H1 (cell line): ENCODE results near the gene TGFBRAP1. TPM values are rescaled to one million over a fixed set of nuclear protein-coding genes. Genes with fewer than 3 reads are reported as not detected.

Source experiments
- polyA plus RNA-seq, 7 experiments: library from polyadenylated mRNA; depleted of rRNA in 3 of 7; stranded (reverse) in 5 of 7; unstranded in 2 of 7; fragments of >200 nt in 5 of 7; fragments of 200-250 nt in 2 of 7; gene quantifications; 1 replicate in 5 of 7; 2 replicates in 1 of 7; 4 replicates in 1 of 7; pipeline versions ENCODE4 v1.2.1 to v1.2.3, GENCODE V29; 2011 to 2013; ENCODE audit warnings: missing spikeins in 2 of 7, mixed read lengths in 2 of 7
- total RNA-seq: library from RNA; stranded (reverse); fragmentation: NEBNext Ultra II Directional; extraction: Animal tissue kit (Norgen Biotek cat#: 25700); gene quantifications from 2 replicates; pipeline ENCODE4 v1.2.1, GENCODE V29; 2021
- TF ChIP-seq, protein P1 (sequence below): fragments of 300-600 bp; sonication (generic); IDR thresholded peaks from 2 replicates; pipeline ENCODE4 v1.7.1; 2012; ENCODE audit warnings: low read length, moderate library complexity, mild to moderate bottlenecking, inconsistent platforms; ENCODE audit not compliant: insufficient replicate concordance

Gene TGFBRAP1
- total and polyA plus RNA-seq, 2 of the 8 experiments (the other 6 are each of a cell fraction or from before 2014, with no cell fraction given) = 11.2 to 20.2 TPM

DNA sequence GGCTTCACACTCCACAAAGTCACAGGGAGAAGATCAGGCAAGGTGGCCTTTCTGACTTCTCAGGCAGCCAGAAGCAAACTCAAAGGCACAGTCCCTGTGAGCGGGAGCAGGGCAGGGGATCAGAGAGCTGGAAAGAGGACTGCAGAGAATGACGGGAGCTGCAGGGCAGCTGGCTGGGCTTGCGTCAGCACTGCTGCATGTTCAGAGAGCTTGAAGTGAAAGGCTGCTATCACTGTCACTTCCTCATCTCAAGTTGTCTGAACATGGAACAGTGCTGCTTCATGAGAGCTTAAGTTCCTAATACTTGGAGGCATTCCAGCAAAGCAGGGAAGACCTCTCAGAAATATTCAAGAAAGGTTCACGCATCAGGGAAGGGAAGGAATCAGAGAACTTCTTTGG, 20.4 kb downstream of the TGFBRAP1 start (continued):
- TF ChIP-seq, protein P1, sequence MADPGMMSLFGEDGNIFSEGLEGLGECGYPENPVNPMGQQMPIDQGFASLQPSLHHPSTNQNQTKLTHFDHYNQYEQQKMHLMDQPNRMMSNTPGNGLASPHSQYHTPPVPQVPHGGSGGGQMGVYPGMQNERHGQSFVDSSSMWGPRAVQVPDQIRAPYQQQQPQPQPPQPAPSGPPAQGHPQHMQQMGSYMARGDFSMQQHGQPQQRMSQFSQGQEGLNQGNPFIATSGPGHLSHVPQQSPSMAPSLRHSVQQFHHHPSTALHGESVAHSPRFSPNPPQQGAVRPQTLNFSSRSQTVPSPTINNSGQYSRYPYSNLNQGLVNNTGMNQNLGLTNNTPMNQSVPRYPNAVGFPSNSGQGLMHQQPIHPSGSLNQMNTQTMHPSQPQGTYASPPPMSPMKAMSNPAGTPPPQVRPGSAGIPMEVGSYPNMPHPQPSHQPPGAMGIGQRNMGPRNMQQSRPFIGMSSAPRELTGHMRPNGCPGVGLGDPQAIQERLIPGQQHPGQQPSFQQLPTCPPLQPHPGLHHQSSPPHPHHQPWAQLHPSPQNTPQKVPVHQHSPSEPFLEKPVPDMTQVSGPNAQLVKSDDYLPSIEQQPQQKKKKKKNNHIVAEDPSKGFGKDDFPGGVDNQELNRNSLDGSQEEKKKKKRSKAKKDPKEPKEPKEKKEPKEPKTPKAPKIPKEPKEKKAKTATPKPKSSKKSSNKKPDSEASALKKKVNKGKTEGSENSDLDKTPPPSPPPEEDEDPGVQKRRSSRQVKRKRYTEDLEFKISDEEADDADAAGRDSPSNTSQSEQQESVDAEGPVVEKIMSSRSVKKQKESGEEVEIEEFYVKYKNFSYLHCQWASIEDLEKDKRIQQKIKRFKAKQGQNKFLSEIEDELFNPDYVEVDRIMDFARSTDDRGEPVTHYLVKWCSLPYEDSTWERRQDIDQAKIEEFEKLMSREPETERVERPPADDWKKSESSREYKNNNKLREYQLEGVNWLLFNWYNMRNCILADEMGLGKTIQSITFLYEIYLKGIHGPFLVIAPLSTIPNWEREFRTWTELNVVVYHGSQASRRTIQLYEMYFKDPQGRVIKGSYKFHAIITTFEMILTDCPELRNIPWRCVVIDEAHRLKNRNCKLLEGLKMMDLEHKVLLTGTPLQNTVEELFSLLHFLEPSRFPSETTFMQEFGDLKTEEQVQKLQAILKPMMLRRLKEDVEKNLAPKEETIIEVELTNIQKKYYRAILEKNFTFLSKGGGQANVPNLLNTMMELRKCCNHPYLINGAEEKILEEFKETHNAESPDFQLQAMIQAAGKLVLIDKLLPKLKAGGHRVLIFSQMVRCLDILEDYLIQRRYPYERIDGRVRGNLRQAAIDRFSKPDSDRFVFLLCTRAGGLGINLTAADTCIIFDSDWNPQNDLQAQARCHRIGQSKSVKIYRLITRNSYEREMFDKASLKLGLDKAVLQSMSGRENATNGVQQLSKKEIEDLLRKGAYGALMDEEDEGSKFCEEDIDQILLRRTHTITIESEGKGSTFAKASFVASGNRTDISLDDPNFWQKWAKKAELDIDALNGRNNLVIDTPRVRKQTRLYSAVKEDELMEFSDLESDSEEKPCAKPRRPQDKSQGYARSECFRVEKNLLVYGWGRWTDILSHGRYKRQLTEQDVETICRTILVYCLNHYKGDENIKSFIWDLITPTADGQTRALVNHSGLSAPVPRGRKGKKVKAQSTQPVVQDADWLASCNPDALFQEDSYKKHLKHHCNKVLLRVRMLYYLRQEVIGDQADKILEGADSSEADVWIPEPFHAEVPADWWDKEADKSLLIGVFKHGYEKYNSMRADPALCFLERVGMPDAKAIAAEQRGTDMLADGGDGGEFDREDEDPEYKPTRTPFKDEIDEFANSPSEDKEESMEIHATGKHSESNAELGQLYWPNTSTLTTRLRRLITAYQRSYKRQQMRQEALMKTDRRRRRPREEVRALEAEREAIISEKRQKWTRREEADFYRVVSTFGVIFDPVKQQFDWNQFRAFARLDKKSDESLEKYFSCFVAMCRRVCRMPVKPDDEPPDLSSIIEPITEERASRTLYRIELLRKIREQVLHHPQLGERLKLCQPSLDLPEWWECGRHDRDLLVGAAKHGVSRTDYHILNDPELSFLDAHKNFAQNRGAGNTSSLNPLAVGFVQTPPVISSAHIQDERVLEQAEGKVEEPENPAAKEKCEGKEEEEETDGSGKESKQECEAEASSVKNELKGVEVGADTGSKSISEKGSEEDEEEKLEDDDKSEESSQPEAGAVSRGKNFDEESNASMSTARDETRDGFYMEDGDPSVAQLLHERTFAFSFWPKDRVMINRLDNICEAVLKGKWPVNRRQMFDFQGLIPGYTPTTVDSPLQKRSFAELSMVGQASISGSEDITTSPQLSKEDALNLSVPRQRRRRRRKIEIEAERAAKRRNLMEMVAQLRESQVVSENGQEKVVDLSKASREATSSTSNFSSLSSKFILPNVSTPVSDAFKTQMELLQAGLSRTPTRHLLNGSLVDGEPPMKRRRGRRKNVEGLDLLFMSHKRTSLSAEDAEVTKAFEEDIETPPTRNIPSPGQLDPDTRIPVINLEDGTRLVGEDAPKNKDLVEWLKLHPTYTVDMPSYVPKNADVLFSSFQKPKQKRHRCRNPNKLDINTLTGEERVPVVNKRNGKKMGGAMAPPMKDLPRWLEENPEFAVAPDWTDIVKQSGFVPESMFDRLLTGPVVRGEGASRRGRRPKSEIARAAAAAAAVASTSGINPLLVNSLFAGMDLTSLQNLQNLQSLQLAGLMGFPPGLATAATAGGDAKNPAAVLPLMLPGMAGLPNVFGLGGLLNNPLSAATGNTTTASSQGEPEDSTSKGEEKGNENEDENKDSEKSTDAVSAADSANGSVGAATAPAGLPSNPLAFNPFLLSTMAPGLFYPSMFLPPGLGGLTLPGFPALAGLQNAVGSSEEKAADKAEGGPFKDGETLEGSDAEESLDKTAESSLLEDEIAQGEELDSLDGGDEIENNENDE = no peak
